Fibroblast of pulmonary artery (primary cell): ENCODE results near the gene CAPN12.

Source experiments
- DNase-seq: peaks from one replicate; pipeline ENCODE4 v3.0.0-alpha.2; 2010; ENCODE audit warnings: low read depth
- H3K4me3 ChIP-seq: replicated peaks from 2 replicates; pipeline ENCODE4 v1.5.1; 2011; ENCODE audit warnings: low read depth, mild to moderate bottlenecking, control low read depth, low read length, moderate library complexity
- CTCF ChIP-seq: IDR thresholded peaks from 2 replicates; pipeline ENCODE4 v1.5.1; 2011; ENCODE audit warnings: mild to moderate bottlenecking, control low read depth, low read length, inconsistent platforms; ENCODE audit errors: missing control alignments

The CAPN12 gene

GRCh38 chr19:38734176-38734425 lies 10.2 kb downstream of the CAPN12 start:
- TF ChIP-seq CTCF, result no peak
- DNase-seq, result no peak
- H3K4me3 ChIP-seq, result no peak overlapping the region

GRCh38 chr19:38733493-38734175 lies 10.6 kb downstream of the CAPN12 start:
- TF ChIP-seq CTCF, result no peak
- no peak for DNase-seq
- no peak overlapping the region for H3K4me3 ChIP-seq

- no peak for TF ChIP-seq CTCF
- H3K4me3 ChIP-seq, result no peak overlapping the region
Observed at GRCh38 chr19:38733241-38733492, 11.1 kb downstream of the CAPN12 start.

GRCh38 chr19:38731654-38732301 lies 12.5 kb downstream of the CAPN12 start:
- DNase-seq, result no peak
- H3K4me3 ChIP-seq, result no peak overlapping the region
- TF ChIP-seq CTCF, result no peak

More at GRCh38 chr19:38733241-38733492, 11.1 kb downstream of the CAPN12 start:
- DNase-seq, result no peak

- DNase-seq, result no peak
- TF ChIP-seq CTCF, result no peak
- H3K4me3 ChIP-seq, result no peak overlapping the region
Observed at GRCh38 chr19:38730731-38731589, 13.3 kb downstream of the CAPN12 start.

GRCh38 chr19:38730470-38730730 lies 13.9 kb downstream of the CAPN12 start:
- TF ChIP-seq CTCF, result no peak
- no peak for DNase-seq
- no peak overlapping the region for H3K4me3 ChIP-seq
